ENCODE data around the gene TRNAU1AP. TPM values are rescaled to one million over a fixed set of nuclear protein-coding genes. Genes with fewer than 3 reads are reported as not detected.
A peak's percentile ranks its signal among the peaks of the same experiment; 100 is the strongest.

TRNAU1AP gene
- total and polyA plus RNA-seq, 2 of the 13 experiments (the other 11 are each of a cell fraction or from before 2014, with no cell fraction given): 29.0 to 42.9 TPM

DNA sequence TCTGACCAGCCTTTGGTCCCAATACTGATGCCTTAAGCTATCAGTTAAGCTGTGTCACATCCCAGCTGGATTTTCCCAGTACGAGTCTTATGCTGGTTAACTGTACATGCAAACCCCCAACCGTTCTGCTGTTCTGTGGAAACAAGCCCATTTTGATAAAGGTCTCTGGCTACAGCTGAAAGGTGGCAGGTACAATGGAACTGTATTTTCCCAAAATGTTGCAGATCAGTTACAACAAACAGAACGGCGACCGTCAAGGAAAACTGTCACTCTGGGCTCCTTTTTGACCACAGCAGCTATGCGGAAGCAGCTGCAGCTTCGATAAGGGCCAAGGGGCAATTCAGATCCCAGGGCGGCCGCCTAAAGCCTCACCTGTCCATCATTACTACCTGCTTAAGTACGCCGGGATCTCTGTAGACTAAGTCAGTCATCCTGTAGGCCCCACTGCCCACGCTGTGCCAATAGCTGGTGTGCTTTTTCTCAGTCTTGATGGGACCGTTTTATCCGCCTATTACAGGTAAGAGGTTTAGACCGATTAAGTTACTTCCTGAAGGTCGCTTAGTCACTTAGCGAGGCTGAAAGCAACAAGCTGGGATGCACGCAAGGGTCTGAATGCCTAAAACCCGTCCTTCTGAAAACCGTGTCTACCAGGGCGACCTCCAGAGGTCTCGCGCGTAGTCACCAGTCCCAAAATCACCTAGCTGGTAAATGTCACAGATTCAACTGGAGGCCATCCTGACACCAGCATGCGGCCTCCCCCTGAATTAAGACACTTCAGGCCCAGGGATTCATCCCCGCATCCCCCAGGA lies 28.0 kb downstream of the TRNAU1AP start (continued):
- TF ChIP-seq, protein P1, sequence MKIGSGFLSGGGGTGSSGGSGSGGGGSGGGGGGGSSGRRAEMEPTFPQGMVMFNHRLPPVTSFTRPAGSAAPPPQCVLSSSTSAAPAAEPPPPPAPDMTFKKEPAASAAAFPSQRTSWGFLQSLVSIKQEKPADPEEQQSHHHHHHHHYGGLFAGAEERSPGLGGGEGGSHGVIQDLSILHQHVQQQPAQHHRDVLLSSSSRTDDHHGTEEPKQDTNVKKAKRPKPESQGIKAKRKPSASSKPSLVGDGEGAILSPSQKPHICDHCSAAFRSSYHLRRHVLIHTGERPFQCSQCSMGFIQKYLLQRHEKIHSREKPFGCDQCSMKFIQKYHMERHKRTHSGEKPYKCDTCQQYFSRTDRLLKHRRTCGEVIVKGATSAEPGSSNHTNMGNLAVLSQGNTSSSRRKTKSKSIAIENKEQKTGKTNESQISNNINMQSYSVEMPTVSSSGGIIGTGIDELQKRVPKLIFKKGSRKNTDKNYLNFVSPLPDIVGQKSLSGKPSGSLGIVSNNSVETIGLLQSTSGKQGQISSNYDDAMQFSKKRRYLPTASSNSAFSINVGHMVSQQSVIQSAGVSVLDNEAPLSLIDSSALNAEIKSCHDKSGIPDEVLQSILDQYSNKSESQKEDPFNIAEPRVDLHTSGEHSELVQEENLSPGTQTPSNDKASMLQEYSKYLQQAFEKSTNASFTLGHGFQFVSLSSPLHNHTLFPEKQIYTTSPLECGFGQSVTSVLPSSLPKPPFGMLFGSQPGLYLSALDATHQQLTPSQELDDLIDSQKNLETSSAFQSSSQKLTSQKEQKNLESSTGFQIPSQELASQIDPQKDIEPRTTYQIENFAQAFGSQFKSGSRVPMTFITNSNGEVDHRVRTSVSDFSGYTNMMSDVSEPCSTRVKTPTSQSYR (CRISPR knock-in tag; IDR thresholded peaks at IDR 0.05; ENCODE audit: borderline replicate concordance): no peak
- TF ChIP-seq, protein P2, sequence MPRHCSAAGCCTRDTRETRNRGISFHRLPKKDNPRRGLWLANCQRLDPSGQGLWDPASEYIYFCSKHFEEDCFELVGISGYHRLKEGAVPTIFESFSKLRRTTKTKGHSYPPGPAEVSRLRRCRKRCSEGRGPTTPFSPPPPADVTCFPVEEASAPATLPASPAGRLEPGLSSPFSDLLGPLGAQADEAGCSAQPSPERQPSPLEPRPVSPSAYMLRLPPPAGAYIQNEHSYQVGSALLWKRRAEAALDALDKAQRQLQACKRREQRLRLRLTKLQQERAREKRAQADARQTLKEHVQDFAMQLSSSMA (CRISPR knock-in tag; IDR thresholded peaks at IDR 0.05): 0 out of 2 replicates have a peak, but pooled peaks have one; percentile 27
- TF ChIP-seq, protein P3, sequence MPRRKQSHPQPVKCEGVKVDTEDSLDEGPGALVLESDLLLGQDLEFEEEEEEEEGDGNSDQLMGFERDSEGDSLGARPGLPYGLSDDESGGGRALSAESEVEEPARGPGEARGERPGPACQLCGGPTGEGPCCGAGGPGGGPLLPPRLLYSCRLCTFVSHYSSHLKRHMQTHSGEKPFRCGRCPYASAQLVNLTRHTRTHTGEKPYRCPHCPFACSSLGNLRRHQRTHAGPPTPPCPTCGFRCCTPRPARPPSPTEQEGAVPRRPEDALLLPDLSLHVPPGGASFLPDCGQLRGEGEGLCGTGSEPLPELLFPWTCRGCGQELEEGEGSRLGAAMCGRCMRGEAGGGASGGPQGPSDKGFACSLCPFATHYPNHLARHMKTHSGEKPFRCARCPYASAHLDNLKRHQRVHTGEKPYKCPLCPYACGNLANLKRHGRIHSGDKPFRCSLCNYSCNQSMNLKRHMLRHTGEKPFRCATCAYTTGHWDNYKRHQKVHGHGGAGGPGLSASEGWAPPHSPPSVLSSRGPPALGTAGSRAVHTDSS (CRISPR knock-in tag; conservative IDR thresholded peaks at IDR 0.05): no peak
- TF ChIP-seq POLR2A (IDR thresholded peaks at IDR 0.05; ENCODE audit: insufficient read depth in 1 of 2, low read depth in 2 of 2, low read length in 2 of 2) (peak in 1 of 2 experiments; percentile 41; a peak in 1 of 4 replicates), ZNF557 (CRISPR knock-in tag; IDR thresholded peaks at IDR 0.05) (no peak), EZH2 (conservative IDR thresholded peaks at IDR 0.05; ENCODE audit: low read depth, low read length) (no peak), ZNF569 (CRISPR knock-in tag; IDR thresholded peaks at IDR 0.05; ENCODE audit: borderline replicate concordance) (no peak), SAP130 (CRISPR knock-in tag; IDR thresholded peaks at IDR 0.05; ENCODE audit: low read depth) (0 out of 2 replicates have a peak, but pooled peaks have one; percentile 15), RBM22 (optimal IDR thresholded peaks at IDR 0.05; ENCODE audit: low read length) (peak; percentile 37), MEIS2 (CRISPR knock-in tag; IDR thresholded peaks at IDR 0.05) (no peak)
- TF ChIP-seq, protein P4, sequence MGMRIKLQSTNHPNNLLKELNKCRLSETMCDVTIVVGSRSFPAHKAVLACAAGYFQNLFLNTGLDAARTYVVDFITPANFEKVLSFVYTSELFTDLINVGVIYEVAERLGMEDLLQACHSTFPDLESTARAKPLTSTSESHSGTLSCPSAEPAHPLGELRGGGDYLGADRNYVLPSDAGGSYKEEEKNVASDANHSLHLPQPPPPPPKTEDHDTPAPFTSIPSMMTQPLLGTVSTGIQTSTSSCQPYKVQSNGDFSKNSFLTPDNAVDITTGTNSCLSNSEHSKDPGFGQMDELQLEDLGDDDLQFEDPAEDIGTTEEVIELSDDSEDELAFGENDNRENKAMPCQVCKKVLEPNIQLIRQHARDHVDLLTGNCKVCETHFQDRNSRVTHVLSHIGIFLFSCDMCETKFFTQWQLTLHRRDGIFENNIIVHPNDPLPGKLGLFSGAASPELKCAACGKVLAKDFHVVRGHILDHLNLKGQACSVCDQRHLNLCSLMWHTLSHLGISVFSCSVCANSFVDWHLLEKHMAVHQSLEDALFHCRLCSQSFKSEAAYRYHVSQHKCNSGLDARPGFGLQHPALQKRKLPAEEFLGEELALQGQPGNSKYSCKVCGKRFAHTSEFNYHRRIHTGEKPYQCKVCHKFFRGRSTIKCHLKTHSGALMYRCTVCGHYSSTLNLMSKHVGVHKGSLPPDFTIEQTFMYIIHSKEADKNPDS (CRISPR knock-in tag; IDR thresholded peaks at IDR 0.05): 0 out of 2 replicates have a peak, but pooled peaks have one; percentile 4
- TF ChIP-seq, protein P5, sequence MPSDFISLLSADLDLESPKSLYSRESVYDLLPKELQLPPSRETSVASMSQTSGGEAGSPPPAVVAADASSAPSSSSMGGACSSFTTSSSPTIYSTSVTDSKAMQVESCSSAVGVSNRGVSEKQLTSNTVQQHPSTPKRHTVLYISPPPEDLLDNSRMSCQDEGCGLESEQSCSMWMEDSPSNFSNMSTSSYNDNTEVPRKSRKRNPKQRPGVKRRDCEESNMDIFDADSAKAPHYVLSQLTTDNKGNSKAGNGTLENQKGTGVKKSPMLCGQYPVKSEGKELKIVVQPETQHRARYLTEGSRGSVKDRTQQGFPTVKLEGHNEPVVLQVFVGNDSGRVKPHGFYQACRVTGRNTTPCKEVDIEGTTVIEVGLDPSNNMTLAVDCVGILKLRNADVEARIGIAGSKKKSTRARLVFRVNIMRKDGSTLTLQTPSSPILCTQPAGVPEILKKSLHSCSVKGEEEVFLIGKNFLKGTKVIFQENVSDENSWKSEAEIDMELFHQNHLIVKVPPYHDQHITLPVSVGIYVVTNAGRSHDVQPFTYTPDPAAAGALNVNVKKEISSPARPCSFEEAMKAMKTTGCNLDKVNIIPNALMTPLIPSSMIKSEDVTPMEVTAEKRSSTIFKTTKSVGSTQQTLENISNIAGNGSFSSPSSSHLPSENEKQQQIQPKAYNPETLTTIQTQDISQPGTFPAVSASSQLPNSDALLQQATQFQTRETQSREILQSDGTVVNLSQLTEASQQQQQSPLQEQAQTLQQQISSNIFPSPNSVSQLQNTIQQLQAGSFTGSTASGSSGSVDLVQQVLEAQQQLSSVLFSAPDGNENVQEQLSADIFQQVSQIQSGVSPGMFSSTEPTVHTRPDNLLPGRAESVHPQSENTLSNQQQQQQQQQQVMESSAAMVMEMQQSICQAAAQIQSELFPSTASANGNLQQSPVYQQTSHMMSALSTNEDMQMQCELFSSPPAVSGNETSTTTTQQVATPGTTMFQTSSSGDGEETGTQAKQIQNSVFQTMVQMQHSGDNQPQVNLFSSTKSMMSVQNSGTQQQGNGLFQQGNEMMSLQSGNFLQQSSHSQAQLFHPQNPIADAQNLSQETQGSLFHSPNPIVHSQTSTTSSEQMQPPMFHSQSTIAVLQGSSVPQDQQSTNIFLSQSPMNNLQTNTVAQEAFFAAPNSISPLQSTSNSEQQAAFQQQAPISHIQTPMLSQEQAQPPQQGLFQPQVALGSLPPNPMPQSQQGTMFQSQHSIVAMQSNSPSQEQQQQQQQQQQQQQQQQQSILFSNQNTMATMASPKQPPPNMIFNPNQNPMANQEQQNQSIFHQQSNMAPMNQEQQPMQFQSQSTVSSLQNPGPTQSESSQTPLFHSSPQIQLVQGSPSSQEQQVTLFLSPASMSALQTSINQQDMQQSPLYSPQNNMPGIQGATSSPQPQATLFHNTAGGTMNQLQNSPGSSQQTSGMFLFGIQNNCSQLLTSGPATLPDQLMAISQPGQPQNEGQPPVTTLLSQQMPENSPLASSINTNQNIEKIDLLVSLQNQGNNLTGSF (CRISPR knock-in tag; IDR thresholded peaks at IDR 0.05): no peak
